Measurements from ENCODE around the gene ERG28. TPM values are rescaled to one million over a fixed set of nuclear protein-coding genes. Genes with fewer than 3 reads are reported as not detected.

ERG28 gene
- total RNA-seq, 2 experiments from 2014 or later, result 9.8 to 24.0 TPM

DNA sequence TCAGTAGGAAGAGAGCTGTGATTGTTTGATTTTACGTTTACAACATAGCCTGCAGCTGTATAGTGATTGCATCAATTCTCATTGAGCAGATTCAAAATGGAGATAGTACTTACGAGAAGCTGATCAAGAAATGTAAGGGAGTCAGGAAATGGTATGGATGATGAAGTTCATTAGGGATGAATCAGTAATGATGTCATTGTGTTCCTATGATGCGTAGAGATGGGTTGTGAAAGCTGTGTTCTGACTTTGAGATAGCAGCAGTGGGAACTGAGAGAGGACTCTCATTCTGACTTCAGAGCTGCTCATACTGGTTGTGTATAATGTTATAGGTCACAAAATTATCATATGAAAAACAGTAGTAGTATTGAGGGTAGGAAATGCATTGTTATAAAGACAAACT is 44.3 kb upstream of the ERG28 start:
- ChIA-PET CTCF (ENCODE audit: unreplicated experiment) (no interaction called here), POLR2A (no interaction called here)
- TF ChIP-seq EZH2phosphoT487 (IDR thresholded peaks at IDR 0.05; ENCODE audit: borderline replicate concordance, low read depth, low read length), result no peak
- TF ChIP-seq, protein P1, sequence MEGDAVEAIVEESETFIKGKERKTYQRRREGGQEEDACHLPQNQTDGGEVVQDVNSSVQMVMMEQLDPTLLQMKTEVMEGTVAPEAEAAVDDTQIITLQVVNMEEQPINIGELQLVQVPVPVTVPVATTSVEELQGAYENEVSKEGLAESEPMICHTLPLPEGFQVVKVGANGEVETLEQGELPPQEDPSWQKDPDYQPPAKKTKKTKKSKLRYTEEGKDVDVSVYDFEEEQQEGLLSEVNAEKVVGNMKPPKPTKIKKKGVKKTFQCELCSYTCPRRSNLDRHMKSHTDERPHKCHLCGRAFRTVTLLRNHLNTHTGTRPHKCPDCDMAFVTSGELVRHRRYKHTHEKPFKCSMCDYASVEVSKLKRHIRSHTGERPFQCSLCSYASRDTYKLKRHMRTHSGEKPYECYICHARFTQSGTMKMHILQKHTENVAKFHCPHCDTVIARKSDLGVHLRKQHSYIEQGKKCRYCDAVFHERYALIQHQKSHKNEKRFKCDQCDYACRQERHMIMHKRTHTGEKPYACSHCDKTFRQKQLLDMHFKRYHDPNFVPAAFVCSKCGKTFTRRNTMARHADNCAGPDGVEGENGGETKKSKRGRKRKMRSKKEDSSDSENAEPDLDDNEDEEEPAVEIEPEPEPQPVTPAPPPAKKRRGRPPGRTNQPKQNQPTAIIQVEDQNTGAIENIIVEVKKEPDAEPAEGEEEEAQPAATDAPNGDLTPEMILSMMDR (conservative IDR thresholded peaks at IDR 0.05; ENCODE audit: low read length), result no peak
- Histone ChIP-seq H3K9me3 (ENCODE audit: low read length) (no peaks in the 10 kb centered on the region), H3K4me3 (ENCODE audit: low read depth, low read length, poor library complexity, severe bottlenecking) (no peak overlapping the region), H2AFZ (ENCODE audit: low read length) (no peak overlapping the region), H3K9me2 (ENCODE audit: insufficient read depth, low read length) (no peaks in the 10 kb centered on the region), H3K79me2 (ENCODE audit: insufficient read depth, low read depth, low read length) (no peaks in the 10 kb centered on the region), H3K36me3 (ENCODE audit: insufficient read depth, low read length) (peaks cover 61% of the 10 kb centered on the region), H3K27ac (ENCODE audit: low read depth, low read length, poor library complexity, severe bottlenecking) (no peak overlapping the region), H4K20me1 (ENCODE audit: insufficient read depth, low read length) (no peaks in the 10 kb centered on the region), H3K4me1 (ENCODE audit: insufficient read depth, low read length, poor library complexity, severe bottlenecking) (no peaks in the 10 kb centered on the region), H3K4me2 (ENCODE audit: low read length) (no peak overlapping the region)
- no TSS peak for BruUV-seq (replicated peaks)
- intact Hi-C loops (cut with micrococcal nuclease; ENCODE audit: unreplicated experiment), result loop anchor here (5.0 to 10.0 kb wide), 2 partner anchors 200 to 682 kb away; no protein-coding TSS in a partner anchor
- no peak for DNase-seq (ENCODE audit: low spot score)

DNA sequence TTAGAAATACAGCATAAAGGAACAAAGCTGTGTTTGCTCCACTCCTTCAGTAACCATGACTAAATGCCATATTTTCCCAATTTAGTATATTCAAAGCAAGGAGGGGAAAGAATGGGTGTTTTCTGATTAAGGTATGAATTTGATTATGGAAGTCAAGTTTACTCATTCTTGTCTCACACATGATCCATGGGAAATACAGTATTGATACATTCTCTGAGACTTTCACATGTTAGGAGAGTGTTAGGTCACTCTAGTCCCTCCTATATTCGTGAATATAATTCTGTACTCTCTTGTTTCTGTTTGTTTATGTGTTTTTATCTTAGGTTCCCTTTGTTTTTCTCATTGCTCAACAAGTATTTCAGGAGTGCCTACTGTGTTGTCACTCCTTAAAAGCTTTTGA is 42.8 kb upstream of the ERG28 start:
- Histone ChIP-seq H3K79me2 (ENCODE audit: insufficient read depth, low read depth, low read length) (no peaks in the 10 kb centered on the region), H3K9me3 (ENCODE audit: low read length) (no peaks in the 10 kb centered on the region), H2AFZ (ENCODE audit: low read length) (no peak overlapping the region), H3K4me3 (ENCODE audit: low read depth, low read length, poor library complexity, severe bottlenecking) (no peak overlapping the region), H4K20me1 (ENCODE audit: insufficient read depth, low read length) (no peaks in the 10 kb centered on the region), H3K36me3 (ENCODE audit: insufficient read depth, low read length) (peaks cover 68% of the 10 kb centered on the region), H3K4me2 (ENCODE audit: low read length) (no peak overlapping the region), H3K4me1 (ENCODE audit: insufficient read depth, low read length, poor library complexity, severe bottlenecking) (no peaks in the 10 kb centered on the region), H3K27ac (ENCODE audit: low read depth, low read length, poor library complexity, severe bottlenecking) (no peak overlapping the region), H3K9me2 (ENCODE audit: insufficient read depth, low read length) (no peaks in the 10 kb centered on the region)
- intact Hi-C loops (cut with micrococcal nuclease; ENCODE audit: unreplicated experiment), result loop anchor here (10.0 kb wide), 1 partner anchor 201 kb away; no protein-coding TSS in a partner anchor
- TF ChIP-seq, protein P1 (conservative IDR thresholded peaks at IDR 0.05; ENCODE audit: low read length), result no peak
- no peak for TF ChIP-seq EZH2phosphoT487 (IDR thresholded peaks at IDR 0.05; ENCODE audit: borderline replicate concordance, low read depth, low read length)
- POLR2A ChIA-PET, result interaction anchor here (1.1 kb wide), 1 partner anchor 21 kb away, joined by 3 read pairs; no protein-coding TSS in a partner anchor
- BruUV-seq (replicated peaks), result no TSS peak
- DNase-seq (ENCODE audit: low spot score), result no peak
- CTCF ChIA-PET (ENCODE audit: unreplicated experiment), result no interaction called here

DNA sequence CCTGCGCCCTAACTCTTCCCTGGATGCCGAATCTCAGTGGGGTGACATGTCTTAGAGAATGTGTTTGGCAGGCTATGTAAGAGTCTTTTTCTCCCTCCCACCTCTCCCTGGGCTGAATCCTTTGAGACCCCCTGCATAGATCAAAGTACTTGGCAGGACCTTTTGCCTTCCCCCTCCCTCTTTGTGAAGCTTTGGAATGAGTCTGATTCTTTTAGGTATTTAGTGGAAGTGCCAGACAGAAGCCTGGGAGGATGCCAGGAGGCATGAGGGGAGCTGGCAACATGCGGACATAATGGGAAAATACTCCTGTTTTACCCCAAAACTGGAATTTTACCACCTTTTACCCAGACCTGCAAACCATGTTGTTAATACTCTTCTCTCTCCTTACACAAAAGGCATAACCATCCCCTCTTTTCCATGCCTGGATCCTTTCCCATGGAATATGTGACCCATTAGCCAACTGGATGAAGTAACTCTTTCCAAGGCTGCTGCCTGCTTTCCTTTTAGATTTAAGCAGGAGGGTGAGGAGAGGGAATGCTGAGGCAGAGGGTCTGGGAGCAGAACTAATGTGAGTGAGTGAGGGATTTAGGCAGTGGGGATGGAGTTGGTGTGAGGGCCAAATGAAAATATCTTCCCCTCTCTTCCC is 42.1 kb upstream of the ERG28 start:
- intact Hi-C loops (cut with micrococcal nuclease; ENCODE audit: unreplicated experiment), result loop anchor here (10.0 kb wide), 1 partner anchor 202 kb away; no protein-coding TSS in a partner anchor
- POLR2A ChIA-PET, result interaction anchor here (0.9 kb wide), 1 partner anchor 12 kb away, joined by 3 read pairs; no protein-coding TSS in a partner anchor
- Histone ChIP-seq H3K4me3 (ENCODE audit: low read depth, low read length, poor library complexity, severe bottlenecking) (no peak overlapping the region), H3K4me1 (ENCODE audit: insufficient read depth, low read length, poor library complexity, severe bottlenecking) (no peaks in the 10 kb centered on the region), H3K79me2 (ENCODE audit: insufficient read depth, low read depth, low read length) (no peaks in the 10 kb centered on the region), H3K4me2 (ENCODE audit: low read length) (no peak overlapping the region), H3K9me3 (ENCODE audit: low read length) (no peaks in the 10 kb centered on the region), H4K20me1 (ENCODE audit: insufficient read depth, low read length) (no peaks in the 10 kb centered on the region), H2AFZ (ENCODE audit: low read length) (no peak overlapping the region), H3K27ac (ENCODE audit: low read depth, low read length, poor library complexity, severe bottlenecking) (no peak overlapping the region), H3K9me2 (ENCODE audit: insufficient read depth, low read length) (no peaks in the 10 kb centered on the region), H3K36me3 (ENCODE audit: insufficient read depth, low read length) (peaks cover 70% of the 10 kb centered on the region)
- TF ChIP-seq EZH2phosphoT487 (IDR thresholded peaks at IDR 0.05; ENCODE audit: borderline replicate concordance, low read depth, low read length), result no peak
- TF ChIP-seq, protein P1 (conservative IDR thresholded peaks at IDR 0.05; ENCODE audit: low read length), result no peak
- no TSS peak for BruUV-seq (replicated peaks)
- CTCF ChIA-PET (ENCODE audit: unreplicated experiment), result interaction anchor here (0.6 kb wide), 1 partner anchor 308 kb away, joined by 4 read pairs; no protein-coding TSS in a partner anchor
- no peak for DNase-seq (ENCODE audit: low spot score)
